GM12872 (cell line): ENCODE results near the gene PFKFB3.

Experiments
- TF ChIP-seq, protein P1 (sequence below): IDR thresholded peaks from 3 replicates; pipeline ENCODE4 v1.5.1; 2011; ENCODE audit warnings: low read depth, mild to moderate bottlenecking, low read length, moderate library complexity; ENCODE audit not compliant: insufficient read depth

PFKFB3 gene

DNA sequence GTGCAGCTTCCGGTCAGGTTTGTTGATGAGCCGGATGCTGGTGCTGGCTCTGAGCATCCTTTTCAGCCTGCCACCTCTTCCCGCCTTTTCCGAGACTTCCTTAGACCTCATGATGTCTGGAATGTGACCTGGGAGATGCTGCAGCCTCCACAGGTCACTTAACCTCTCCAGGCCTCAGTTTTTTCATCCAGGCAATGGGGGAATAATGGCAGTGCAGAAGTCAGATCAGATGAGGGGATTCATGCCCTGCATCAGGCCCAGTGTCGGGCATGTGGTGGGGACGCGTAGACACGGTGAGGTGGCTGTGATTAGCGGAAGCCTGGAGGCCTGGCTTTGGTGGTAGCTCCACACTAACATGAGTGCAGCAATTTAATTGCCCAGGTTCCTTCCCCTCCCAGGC, 24.6 kb downstream of the PFKFB3 start:
- TF ChIP-seq, protein P1, sequence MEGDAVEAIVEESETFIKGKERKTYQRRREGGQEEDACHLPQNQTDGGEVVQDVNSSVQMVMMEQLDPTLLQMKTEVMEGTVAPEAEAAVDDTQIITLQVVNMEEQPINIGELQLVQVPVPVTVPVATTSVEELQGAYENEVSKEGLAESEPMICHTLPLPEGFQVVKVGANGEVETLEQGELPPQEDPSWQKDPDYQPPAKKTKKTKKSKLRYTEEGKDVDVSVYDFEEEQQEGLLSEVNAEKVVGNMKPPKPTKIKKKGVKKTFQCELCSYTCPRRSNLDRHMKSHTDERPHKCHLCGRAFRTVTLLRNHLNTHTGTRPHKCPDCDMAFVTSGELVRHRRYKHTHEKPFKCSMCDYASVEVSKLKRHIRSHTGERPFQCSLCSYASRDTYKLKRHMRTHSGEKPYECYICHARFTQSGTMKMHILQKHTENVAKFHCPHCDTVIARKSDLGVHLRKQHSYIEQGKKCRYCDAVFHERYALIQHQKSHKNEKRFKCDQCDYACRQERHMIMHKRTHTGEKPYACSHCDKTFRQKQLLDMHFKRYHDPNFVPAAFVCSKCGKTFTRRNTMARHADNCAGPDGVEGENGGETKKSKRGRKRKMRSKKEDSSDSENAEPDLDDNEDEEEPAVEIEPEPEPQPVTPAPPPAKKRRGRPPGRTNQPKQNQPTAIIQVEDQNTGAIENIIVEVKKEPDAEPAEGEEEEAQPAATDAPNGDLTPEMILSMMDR: no peak

DNA sequence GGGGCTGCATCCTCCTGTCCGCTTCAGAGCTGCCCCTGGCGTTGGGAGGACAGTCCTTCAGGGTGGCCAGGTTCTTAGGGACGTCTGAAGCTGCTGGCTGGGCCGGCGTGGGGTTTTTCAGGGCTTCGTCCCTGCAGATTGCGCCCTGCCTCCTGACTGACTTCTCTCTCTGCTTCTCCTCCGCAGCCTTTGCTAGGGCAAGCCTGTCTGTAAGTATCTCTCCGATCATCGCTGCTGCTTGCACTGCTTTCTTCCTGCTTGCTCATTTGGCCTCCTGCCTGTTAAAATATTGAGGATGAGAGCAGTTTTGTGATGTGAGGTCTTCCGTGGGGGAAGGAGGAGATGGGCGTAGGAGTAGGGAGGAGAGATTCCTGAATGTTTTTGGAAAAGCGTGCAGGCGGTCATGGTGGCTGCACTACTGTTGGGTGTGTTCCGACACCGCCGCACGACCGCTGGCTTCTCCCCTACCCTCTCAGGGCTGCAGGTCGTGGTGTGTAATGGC, 25.3 kb downstream of the PFKFB3 start:
- TF ChIP-seq, protein P1: no peak

DNA sequence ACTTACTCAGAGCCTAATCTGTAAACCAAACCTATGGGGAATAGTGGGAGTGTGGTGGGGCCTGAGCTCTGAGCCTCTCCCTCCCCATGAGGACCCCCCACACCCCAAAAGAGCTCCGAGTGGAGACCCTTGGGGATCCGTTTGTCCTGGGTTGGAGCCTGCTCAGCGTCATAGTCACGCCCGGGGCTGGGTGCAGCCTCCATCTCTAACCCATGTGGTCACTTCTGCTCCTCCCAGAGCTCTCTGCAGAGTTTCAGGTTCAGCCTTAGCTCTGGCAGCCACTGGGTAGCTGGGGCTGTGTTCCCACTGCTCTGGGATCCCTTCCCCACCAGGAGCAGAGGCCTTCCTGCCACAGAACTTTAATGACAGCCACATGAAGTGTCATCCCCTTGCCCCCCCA, 25.9 kb downstream of the PFKFB3 start:
- TF ChIP-seq, protein P1: no peak

DNA sequence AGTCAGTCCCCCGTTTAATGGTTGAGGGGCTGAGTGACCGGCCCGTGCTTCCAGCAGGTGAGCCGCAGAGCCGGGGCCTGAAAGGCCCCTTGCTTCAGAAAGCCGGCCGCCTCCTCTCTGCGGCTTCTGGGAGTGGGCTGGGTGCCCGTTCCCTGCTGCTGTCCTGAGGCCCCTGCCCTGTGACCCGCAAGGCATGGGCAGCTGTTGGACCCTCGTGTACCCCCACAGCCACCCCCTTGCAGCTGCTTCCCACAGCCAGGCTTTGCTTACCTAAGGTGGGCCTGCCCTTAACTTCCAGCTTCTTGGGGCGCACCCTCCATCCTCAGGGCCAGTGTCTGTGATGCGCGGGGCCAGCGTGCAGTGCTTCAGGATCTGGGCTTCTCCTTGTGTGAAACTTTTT, 26.6 kb downstream of the PFKFB3 start:
- TF ChIP-seq, protein P1: no peak

DNA sequence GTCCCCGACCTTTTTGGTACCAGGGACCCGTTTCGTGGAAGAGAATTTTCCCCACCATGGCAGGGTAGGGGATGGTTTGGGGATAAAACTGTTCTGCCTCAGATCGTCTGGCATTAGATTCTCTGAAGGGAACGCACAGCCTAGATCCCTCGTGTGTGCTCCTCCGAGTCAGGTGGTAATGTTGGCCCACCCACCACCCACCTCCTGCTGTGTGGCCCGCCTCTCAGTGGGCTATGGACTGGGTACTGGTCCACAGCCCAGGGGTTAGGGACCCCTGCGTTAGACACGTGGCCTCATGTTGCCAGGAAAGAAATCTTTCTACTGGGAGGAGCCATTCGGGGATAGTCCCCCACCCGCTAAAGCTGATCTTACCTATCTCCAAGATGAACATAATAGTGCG, 27.0 kb downstream of the PFKFB3 start:
- TF ChIP-seq, protein P1: no peak

DNA sequence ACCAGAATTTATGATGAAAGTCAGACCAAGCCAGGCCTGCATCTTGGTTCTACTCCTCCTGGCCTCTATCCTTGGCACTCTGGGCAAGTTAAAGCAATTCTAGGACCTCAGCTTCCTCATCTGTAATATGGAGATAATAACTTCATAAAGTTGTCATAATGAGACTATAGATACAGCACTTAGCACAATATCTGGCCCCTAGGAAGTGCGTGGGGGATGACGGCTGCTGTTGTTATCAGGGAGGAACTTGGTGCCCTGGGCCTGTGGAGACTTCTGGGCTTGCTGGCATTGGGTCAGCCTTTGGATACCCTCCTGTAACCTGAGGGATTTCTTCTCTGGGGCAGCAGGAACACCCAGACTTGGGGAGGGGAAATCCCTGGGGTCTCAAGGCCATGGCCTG, 27.6 kb downstream of the PFKFB3 start:
- TF ChIP-seq, protein P1: no peak

DNA sequence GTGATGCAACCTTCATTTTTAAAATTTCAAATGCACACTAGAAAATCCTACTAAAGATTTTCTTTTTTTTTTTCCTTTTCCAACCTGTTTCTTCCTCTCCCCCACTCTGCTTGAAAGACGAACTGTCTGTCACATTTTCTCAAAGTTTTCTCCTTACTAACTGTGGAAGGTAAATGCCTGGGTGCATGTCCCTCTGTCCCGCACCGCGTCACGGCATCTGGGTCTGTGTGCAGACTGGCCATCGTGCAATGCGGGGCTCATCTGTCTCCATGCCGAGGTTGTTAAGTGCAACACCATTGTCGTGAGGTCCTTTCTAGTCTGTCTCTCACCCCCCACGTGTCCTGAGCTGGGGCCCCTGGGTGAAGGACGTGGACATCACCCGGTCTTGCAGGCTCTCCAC, 28.4 kb downstream of the PFKFB3 start:
- TF ChIP-seq, protein P1: no peak

DNA sequence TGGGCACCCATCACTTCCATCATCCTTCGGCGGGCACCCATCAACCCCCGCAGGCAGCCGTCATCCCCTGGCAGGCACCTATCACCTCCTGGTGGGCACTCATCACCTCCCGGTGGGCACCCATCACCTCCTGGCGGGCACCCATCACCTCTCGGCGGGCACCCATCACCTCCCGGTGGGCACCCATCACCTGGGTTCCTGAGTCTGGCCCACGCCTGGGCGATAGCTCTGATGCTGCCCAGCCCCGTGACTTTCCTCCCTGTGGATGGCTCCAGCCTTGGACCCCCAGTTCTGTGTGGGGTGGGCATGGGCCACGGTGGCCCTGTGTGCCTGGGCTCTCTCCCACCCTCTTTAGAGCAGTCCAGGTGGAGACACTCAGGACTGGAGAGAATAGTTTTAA, 29.0 kb downstream of the PFKFB3 start:
- TF ChIP-seq, protein P1: no peak
